Neural progenitor cell (in vitro differentiated cells): Measurements from ENCODE around the gene SFT2D3.

Source experiments
- CTCF ChIP-seq: fragments of 200-600 bp; sonication (generic); IDR thresholded peaks from 2 replicates; pipeline ENCODE4 v1.5.1; 2017; ENCODE audit warnings: antibody characterized with exemption, mild to moderate bottlenecking
- EZH2 ChIP-seq: fragments of 200-600 bp; sonication (generic); IDR thresholded peaks from 2 replicates; pipeline ENCODE4 v1.6.1; 2017; ENCODE audit warnings: antibody characterized with exemption, mild to moderate bottlenecking, moderate library complexity

- no peak for TF ChIP-seq EZH2
- no peak for TF ChIP-seq CTCF
Observed at GRCh38 chr2:127704641-127705390, 3.5 kb downstream of the SFT2D3 start.
